GM19452 (cell line): ENCODE data around the gene HYAL1.

Source experiments
- ATAC-seq: cut with Tn5 transposase; IDR thresholded peaks from one replicate; pipeline ENCODE4 v1.9.1; 2021; ENCODE audit not compliant: unreplicated experiment

Gene HYAL1

GRCh38 chr3:50336452-50337174 lies 33.2 kb upstream of the HYAL1 start:
- ATAC-seq = peak; percentile 38

DNA sequence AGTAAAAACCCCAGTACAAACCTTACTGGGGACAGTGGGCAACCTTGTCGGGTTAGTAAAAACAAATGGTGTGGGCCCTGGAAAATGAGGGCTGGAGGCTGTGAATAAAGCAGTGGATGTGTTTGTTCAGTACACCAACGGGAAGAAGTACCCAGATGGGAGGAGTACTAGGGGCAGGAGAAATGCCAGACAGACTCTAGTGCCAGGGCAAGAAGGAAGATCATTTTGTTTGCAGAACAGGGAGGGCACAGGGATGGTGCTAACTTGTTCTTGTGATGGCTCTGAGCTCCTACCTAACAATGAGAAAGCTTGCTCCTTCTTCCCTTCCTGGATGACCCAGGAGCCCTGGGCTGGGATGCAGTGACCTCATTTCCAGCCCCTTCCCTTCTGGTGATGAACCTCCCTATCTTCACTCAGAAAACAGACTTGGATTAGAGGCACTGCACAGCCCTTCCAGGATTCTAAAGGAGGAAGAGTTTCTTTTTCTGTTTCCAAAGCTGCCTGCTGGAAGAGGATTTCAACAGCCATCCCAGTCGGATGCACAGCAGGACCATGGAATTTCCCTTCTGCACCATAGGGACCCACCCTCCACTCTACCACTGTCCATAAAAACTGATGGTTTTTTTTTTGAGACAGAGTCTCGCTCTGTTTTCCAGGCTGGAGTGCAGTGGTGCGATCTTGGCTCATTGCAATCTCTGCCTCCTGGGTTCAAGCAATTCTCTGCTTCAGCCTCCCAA lies 31.1 kb upstream of the HYAL1 start:
- no peak for ATAC-seq

DNA sequence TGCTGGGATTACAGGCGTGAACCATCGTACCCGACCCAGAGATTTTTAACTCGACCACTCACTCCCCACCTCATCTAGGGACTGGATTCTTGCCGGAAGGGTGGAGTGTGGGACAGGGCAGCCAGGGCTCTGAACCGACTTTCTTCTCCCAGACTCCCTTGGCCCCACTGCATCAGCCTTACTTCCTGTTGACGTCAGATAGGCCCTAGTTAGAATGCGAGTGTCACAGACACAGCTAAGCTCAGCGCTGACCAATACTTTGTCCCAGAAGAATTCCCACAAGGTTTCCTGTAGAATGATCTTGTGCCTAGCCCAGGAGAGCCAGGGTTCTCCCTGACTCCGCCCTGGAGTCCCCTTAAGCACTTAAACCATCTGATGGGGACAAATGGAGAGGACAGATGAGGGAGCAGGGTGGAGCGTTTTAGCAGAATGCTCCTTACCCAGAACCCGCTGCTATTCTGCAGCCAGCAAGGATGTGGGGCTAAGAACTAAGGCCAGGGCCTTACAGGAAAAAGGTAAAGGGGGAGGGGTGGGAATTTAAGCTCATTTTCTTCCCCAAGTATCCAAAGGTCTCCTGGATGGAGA lies 30.5 kb upstream of the HYAL1 start:
- ATAC-seq = no peak

GRCh38 chr3:50331364-50331907 lies 28.1 kb upstream of the HYAL1 start:
- ATAC-seq = no peak

- ATAC-seq = no peak
Measured at GRCh38 chr3:50330330-50330729, 27.0 kb upstream of the HYAL1 start.

DNA sequence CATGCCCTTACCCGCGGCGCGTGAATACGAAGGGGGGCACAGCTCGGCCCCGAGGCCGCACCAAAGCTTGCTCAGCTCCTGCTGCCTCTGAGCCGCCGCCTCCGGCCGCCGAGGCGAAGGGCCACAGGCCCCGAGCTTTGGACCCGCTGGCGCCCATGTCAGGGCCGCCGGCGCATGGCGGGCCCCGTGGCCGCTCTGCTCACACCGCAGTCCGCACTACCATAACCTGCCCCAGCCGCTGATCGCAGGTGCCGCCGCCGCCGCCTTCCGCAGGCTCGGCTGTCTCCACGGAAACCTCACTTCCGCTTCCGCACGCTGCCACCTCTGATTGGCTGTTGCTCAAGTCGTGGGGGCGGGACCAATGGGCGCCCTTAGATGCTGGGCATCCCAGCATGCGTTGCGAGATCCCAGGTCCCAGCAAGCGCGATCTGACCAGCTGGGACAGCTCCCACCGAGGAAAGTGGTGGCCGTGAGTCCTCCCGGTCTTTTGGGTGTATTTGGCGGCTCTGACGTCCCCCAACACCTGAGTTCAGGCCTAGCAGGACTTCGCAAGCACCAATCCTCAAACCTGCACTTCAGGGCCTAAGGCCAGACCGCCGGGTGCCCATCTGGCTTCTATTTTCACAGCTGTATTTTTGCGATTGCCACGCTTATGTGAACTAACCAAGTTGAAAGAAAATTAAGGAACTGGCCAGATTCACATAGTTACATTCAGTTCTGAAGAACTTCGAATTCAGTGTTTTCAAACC lies 24.7 kb upstream of the HYAL1 start, which contains the start of gene TUSC2:
Gene TUSC2 (minus strand): TSS at position 281 of the 749 bp plus-strand sequence. CDS start 124 bp downstream, at position 157.
- peak; percentile 86 for ATAC-seq

DNA sequence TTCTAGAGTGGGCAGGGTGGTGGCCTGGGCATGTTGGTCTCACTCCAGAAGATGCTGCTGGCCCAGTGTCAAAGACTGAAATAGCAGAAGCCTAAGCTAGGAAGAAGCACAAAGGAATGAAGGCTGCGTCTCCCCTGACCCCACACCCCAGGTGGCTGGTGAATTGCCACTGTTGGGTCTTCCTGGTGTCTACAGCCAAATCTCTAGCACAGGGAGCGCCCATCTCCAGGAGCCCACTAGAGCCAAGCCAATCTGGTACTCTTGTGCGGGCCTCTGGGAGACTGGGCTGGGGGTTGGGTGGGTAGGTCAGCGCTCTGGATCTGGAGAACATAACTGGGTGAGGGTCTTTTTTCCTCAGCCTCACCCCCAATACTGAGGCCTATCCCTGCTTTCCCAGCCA lies 23.8 kb upstream of the HYAL1 start:
- no peak for ATAC-seq

GRCh38 chr3:50326182-50326541 lies 22.8 kb upstream of the HYAL1 start:
- ATAC-seq = no peak

DNA sequence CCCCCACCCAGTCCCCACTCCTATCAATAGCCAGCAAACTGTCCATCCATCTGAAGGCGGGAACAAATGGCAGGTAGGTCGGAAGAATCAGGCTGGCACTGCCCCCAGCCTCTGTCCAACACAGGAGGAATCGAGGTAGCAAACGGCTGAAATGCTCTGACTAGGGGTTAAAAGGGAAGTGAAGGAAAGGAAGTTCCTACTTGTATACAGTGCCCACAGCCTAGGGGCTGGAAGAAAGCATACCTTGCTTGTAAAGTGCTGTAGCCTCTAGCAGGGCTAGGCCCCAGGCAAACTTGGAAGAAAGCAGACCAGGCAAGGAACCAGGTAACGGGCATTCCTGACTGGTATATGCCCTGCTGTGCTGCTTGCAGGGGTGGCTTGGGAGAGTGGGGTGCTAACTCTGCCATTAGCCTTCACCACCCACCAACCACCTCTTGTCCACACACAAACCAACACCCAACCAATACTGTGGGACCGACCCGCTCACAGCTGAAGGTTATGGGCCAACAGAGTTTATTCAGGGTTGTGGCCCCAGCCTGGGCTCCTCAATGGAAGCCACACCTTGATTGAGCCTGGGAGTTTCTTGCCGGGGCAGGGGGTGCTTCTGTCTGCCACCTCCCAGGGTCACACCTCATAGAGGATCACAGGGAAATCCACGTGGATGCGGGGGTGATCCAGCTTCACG lies 22.3 kb upstream of the HYAL1 start:
- no peak for ATAC-seq

DNA sequence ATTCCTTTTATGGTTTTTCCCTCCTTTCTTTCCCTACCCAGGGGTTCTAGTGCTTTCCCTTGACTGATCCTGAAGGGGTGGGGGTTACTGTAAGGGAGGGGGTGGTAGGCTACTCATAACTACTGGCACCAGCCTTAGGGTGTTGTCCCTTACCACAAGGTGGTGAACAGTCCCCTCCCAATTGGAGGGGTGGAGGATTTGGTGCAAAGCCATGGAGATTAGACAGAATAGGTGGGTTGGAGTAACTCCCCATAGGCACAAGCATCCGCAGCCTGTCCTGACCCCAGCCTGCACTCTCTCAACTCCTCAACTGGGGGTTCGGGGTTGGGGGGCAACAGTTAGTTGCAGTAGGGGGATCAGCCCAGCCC lies 21.7 kb upstream of the HYAL1 start:
- ATAC-seq = no peak

- no peak for ATAC-seq
Measured at GRCh38 chr3:50324351-50325112, 21.2 kb upstream of the HYAL1 start.

GRCh38 chr3:50323614-50324199 lies 20.3 kb upstream of the HYAL1 start:
- ATAC-seq = no peak

DNA sequence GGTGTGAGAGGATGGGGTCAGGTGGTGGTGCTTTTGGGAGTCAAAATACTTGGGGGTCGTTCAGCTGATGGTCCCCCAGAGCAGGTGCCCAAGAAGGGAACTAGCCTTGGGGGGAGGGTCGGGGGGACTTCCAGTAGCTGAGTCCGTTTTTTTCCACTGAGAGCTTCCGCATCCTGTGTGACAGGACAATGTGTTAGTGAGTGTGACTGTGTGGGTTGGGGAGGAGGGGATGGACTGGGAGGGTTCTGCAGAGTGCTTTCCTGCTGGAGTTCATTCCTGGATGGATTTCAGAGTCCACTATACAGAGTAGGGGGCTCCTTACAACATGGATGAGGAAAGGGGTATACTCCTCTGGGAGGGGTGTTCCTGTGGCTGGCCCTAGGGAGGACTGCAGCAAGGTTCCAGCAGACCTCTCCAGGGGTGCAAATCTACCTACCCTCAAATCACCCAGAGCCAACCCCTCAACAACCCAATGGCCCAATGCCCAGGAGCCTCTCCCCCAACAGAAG lies 19.8 kb upstream of the HYAL1 start:
- ATAC-seq = no peak

DNA sequence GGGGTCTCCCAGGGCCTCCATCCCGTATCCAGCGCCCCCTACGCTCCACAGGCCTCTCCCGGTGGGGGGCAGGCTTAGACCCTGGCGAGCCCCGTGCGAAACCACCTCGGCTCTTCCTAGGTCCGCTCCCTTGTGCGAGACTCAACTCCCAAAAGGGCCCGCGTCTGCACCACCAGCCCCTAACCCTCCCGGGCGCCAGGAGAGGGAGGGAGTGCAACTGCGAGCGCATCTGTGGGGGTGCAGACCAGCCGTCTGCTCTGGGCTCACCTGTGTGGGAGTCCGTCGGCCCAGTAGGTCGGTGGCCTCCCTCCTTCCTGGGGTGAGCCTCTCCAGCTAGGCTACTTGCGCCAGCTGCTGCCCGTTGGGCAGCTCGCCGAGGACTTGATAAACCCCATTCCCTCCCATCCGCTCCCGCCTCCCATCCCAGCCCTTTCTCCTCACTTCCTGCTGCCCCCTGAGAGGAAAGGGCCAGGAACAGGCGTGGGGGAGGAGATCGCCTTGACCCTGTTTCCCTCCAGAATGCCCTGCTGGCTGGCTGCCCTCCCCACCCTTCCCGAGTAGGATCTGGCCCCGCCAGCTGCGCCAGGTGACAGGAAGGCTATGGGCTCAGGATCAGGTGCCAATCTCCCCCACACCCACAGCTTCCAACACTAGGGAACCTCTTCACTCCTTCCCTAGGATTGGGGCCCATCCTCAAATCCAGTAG lies 19.2 kb upstream of the HYAL1 start, which contains the start of gene HYAL2:
Gene HYAL2 (minus strand): TSS at position 360 of the 706 bp plus-strand sequence. CDS start 2,256 bp downstream, outside the sequence.
- no peak for ATAC-seq

GRCh38 chr3:50322115-50322385 lies 18.7 kb upstream of the HYAL1 start:
- no peak for ATAC-seq

DNA sequence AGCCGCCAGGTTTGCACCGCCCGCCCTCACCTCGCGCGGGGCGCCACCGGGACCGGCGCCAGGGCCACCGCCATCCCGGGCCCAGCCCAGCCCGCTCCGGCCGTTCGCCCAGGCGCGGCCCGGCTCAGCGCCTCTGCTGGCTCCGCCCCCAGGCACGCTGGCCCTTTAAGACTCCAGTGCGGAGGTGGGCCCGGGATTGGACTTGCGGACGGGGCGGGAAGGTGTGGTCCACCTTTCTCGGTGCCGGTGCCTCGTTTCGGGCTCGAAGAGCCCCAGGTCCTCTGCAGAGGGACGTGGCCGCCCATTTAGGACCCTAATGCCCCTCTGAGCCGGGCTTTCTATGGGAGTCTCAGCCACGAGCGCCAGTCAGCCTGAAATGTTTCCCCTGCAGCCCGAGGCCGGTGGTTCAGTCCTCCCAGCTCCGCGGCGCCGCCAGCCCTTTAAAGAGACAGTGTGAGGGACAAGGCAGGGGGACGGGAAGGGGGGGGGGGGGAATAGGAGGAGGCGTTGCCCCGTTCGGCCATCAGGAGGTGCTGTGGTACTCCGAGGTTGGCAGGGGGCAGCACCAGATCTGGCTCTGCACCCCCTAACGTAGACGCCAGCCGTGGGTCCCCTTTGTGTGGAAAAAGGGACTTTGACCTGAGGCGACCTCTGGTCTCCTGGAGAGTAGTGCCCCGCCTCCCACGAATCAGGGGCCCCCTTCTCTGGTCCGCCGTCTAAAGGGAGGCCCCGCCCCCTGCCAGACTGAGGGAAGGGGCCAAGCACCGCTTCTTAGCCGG lies 18.2 kb upstream of the HYAL1 start:
- ATAC-seq = peak; percentile 79

DNA sequence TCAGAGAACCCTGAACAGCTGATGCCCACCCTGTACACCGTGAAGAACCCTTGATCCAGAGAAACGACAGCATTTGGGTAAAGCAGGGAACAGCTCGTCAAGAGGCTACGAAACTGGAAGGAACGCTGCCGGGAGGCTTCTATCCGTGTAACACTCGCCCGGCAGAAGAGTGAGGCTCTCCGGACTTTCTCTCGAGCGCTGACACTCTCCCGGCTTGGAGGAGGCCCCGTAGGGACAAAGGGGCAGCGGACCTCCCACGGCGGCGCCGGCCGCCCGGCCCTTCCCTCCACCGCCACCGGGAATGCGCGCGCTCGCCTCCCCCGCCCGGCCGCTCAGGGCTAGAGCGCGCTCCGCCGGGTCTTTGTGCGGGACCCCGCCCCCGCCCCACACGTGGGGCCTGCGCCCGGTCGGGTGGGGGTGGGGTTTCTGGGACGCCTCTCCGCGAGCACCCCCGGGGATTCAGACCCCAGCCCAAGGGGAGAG lies 17.5 kb upstream of the HYAL1 start:
- ATAC-seq = peak; percentile 48
